Colon (tissue), 2 donors: ENCODE measurements around the gene CYP1A1.

ENCODE experiments used
- FAIRE-seq: peaks from 2 replicates; lab custom pipeline; 2012; peaks lifted over from hg19 to GRCh38; lab: Jason Lieb, UNC
- donor health status: control.
- donor health status: control.

The CYP1A1 gene

DNA sequence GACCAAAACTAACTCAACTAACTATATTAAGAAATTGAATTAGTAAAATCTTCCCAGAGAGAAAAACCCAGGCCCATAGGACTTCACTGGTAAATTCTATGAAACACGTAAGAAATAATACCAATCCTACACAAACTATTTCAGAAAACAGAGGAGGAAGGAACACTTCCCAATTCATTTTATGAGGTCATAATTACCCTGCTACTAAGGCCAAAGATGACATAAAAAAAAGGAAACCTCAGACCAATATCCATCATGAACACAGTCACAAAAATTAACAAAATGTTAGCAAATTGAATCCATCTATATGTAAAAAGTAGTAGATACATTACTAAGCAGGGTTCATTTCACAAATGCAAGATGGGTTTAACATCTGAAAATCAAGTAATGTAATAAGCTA, 33.0 kb downstream of the CYP1A1 start:
- FAIRE-seq = no peak

DNA sequence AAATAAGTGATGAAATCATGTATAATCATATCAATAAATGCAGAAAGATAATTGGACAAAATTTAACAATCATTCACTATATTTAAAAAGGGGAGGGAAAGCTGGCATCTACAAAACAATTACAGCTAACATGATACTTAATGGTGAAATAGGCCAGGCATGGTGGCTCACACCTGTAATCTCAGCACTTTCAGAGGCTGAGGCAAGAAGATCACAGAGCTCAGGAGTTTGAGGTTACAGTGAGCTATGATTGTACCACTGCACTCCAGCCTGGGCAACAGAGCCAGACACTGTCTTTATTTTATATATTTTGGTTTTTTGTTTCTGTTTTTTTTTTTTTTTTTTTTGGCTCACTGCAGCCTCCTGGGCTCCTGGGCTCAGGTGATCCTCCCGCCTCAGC, 41.6 kb downstream of the CYP1A1 start:
- FAIRE-seq = no peak

DNA sequence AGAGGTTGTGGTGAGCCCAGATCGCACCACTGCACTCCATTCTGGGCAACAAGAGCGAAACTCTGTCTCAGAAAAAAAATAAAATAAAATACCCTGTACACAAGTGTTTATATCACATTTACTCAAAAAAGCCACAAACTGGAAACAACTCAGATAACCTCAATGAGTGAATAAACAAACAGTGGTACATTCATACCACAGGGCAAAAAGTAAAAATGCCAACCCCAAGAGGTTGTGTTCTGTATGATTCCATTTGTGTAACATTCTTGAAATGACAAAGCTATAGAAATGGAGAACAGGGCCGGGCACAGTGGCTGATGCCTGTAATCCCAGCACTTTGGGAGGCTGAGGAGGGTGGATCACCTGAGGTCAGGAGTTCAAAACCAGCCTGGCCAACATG, 42.4 kb downstream of the CYP1A1 start:
- no peak for FAIRE-seq

GRCh38 chr15:74680456-74680855, 44.9 kb downstream of the CYP1A1 start:
- FAIRE-seq = no peak

DNA sequence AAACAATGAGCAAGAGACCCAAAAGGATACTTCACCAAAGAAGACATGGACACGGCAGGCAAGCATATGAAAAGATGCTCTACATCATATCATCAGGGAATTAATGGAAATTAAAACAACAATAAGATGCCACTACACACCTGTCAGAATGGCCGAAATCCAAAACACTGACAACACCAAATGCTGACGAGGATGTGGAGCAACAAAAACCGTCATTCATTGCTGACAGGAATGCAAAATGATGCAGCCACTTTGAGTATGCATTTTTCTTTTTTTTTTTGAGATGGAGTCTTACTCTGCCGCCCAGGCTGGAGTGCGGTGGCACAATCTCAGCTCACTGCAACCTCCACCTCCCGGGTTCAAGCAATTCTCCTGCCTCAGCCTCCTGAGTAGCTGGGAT, 48.5 kb downstream of the CYP1A1 start:
- no peak for FAIRE-seq

- no peak for FAIRE-seq
Measured at GRCh38 chr15:74674161-74674560, 51.2 kb downstream of the CYP1A1 start.

- no peak for FAIRE-seq
Measured at GRCh38 chr15:74669627-74670026, 55.7 kb downstream of the CYP1A1 start.
